SK-N-SH treated with all-trans-retinoic acid at 6 μM for 48 hours (cell line): ENCODE measurements around the gene SFMBT1.

Source experiments
- ATAC-seq: fragments of 200-7000 bp; cut with Tn5 transposase; 3 replicates; pipeline ENCODE4 v1.9.1; 2020; ENCODE audit warnings: mild to moderate bottlenecking, moderate library complexity
- BACH2 ChIP-seq: fragments of 250-450 bp; sonication (Bioruptor Pico); IDR thresholded peaks from 2 replicates; pipeline ENCODE4 v1.9.0; 2021; ENCODE audit warnings: mild to moderate bottlenecking, borderline replicate concordance
- CREB5 ChIP-seq: fragments of 250-450 bp; sonication (Bioruptor Pico); IDR thresholded peaks from 2 replicates; pipeline ENCODE4 v1.5.1; 2020; ENCODE audit warnings: low read depth, mild to moderate bottlenecking, moderate library complexity
- CSDC2 ChIP-seq: fragments of 250-450 bp; sonication (Bioruptor Pico); IDR thresholded peaks from 2 replicates; pipeline ENCODE4 v1.5.0; 2020; ENCODE audit warnings: mild to moderate bottlenecking, moderate library complexity
- CSRNP3 ChIP-seq: fragments of 250-450 bp; sonication (Bioruptor Pico); IDR thresholded peaks from 2 replicates; pipeline ENCODE4 v1.5.1; 2021; ENCODE audit warnings: mild to moderate bottlenecking, moderate library complexity
- ESRRG ChIP-seq: fragments of 250-450 bp; sonication (Bioruptor Pico); IDR thresholded peaks from 2 replicates; pipeline ENCODE4 v1.6.1; 2021; ENCODE audit warnings: mild to moderate bottlenecking
- GLIS3 ChIP-seq: fragments of 250-450 bp; sonication (Bioruptor Pico); IDR thresholded peaks from 2 replicates; pipeline ENCODE4 v1.5.0; 2020; ENCODE audit warnings: mild to moderate bottlenecking, moderate library complexity
- ISL1 ChIP-seq: fragments of 250-450 bp; sonication (Bioruptor Pico); IDR thresholded peaks from 2 replicates; pipeline ENCODE4 v2.1.2; 2022; ENCODE audit warnings: mild to moderate bottlenecking, moderate library complexity
- OSR1 ChIP-seq: fragments of 250-450 bp; sonication (Bioruptor Pico); IDR thresholded peaks from 2 replicates; pipeline ENCODE4 v1.8.0; 2022; ENCODE audit warnings: moderate library complexity, mild to moderate bottlenecking, inconsistent platforms
- PATZ1 ChIP-seq: fragments of 250-450 bp; sonication (Bioruptor Pico); IDR thresholded peaks from 2 replicates; pipeline ENCODE4 v1.8.0; 2020; ENCODE audit warnings: mild to moderate bottlenecking, moderate library complexity, borderline replicate concordance
- POU6F1 ChIP-seq: fragments of 250-450 bp; sonication (Bioruptor Pico); IDR thresholded peaks from 2 replicates; pipeline ENCODE4 v1.8.0; 2021; ENCODE audit warnings: low read depth, mild to moderate bottlenecking, moderate library complexity, borderline replicate concordance
- PPARA ChIP-seq: fragments of 250-450 bp; sonication (Bioruptor Pico); IDR thresholded peaks from 2 replicates; pipeline ENCODE4 v1.5.0; 2020; ENCODE audit warnings: mild to moderate bottlenecking, borderline replicate concordance
- SNAI2 ChIP-seq: fragments of 250-450 bp; sonication (Bioruptor Pico); IDR thresholded peaks from 2 replicates; pipeline ENCODE4 v1.5.0; 2020; ENCODE audit warnings: mild to moderate bottlenecking, moderate library complexity
- TOX ChIP-seq: fragments of 250-450 bp; sonication (Bioruptor Pico); IDR thresholded peaks from 2 replicates; pipeline ENCODE4 v1.8.0; 2021; ENCODE audit warnings: mild to moderate bottlenecking, moderate library complexity, borderline replicate concordance
- TSHZ2 ChIP-seq: fragments of 250-450 bp; sonication (Bioruptor Pico); IDR thresholded peaks from 2 replicates; pipeline ENCODE4 v1.5.0; 2020; ENCODE audit warnings: mild to moderate bottlenecking, moderate library complexity
- ZC3H10 ChIP-seq: fragments of 250-450 bp; sonication (Bioruptor Pico); IDR thresholded peaks from 2 replicates; pipeline ENCODE4 v1.5.1; 2021; ENCODE audit warnings: mild to moderate bottlenecking, moderate library complexity
- ZFP3 ChIP-seq: fragments of 250-450 bp; sonication (Bioruptor Pico); IDR thresholded peaks from 2 replicates; pipeline ENCODE4 v1.5.0; 2020; ENCODE audit warnings: mild to moderate bottlenecking, moderate library complexity
- ZNF70 ChIP-seq: fragments of 450-650 bp; formaldehyde crosslinking; IDR thresholded peaks from 2 replicates; pipeline ENCODE4 v1.5.0; 2020; ENCODE audit warnings: mild to moderate bottlenecking, moderate library complexity
- ZNF8 ChIP-seq: fragments of 450-650 bp; formaldehyde crosslinking; IDR thresholded peaks from 2 replicates; pipeline ENCODE4 v1.5.0; 2020; ENCODE audit warnings: mild to moderate bottlenecking, moderate library complexity

SFMBT1 gene

GRCh38 chr3:52859686-52860423 is 186.0 kb downstream of the SFMBT1 start:
- no peak for ATAC-seq
- no peak for TF ChIP-seq ZNF70 (CRISPR knock-in tag)
- TF ChIP-seq ZC3H10 (CRISPR knock-in tag): no peak
- TF ChIP-seq CSRNP3 (CRISPR knock-in tag): no peak
- no peak for TF ChIP-seq BACH2
- TF ChIP-seq PATZ1 (CRISPR knock-in tag): no peak
- TF ChIP-seq TSHZ2 (CRISPR knock-in tag): no peak
- TF ChIP-seq, all 23 proteins: peak for 0

- TF ChIP-seq PPARA (CRISPR knock-in tag): no peak
- TF ChIP-seq TSHZ2 (CRISPR knock-in tag): no peak
- no peak for TF ChIP-seq OSR1 (CRISPR knock-in tag)
- TF ChIP-seq CSRNP3 (CRISPR knock-in tag): no peak
- TF ChIP-seq CSDC2 (CRISPR knock-in tag): no peak
- no peak for TF ChIP-seq POU6F1
- TF ChIP-seq GLIS3 (CRISPR knock-in tag): no peak
- no peak for TF ChIP-seq ZNF8 (CRISPR knock-in tag)
- TF ChIP-seq ZFP3 (CRISPR knock-in tag): no peak
- TF ChIP-seq BACH2: no peak
- no peak for TF ChIP-seq TOX (CRISPR knock-in tag)
- TF ChIP-seq ISL1 (CRISPR knock-in tag): no peak
- TF ChIP-seq SNAI2 (CRISPR knock-in tag): no peak
- TF ChIP-seq PATZ1 (CRISPR knock-in tag): no peak
- no peak for TF ChIP-seq ZNF70 (CRISPR knock-in tag)
- no peak for TF ChIP-seq ESRRG (CRISPR knock-in tag)
- TF ChIP-seq CREB5: no peak
Measured at GRCh38 chr3:52857864-52858263, 188.0 kb downstream of the SFMBT1 start.

More at GRCh38 chr3:52857864-52858263, 188.0 kb downstream of the SFMBT1 start:
- no peak for ATAC-seq
